HTERT RPE-1 (cell line): Measurements from ENCODE around the gene LTA4H.

Experiments used
- in situ Hi-C: fragments of 300-500 bp; cut with MboI; formaldehyde crosslinking; loops from 4 replicates; pipeline ENCODE4 v1.14.3; 2020; ENCODE audit warnings: low sequenced_read_pairs

Gene LTA4H

DNA sequence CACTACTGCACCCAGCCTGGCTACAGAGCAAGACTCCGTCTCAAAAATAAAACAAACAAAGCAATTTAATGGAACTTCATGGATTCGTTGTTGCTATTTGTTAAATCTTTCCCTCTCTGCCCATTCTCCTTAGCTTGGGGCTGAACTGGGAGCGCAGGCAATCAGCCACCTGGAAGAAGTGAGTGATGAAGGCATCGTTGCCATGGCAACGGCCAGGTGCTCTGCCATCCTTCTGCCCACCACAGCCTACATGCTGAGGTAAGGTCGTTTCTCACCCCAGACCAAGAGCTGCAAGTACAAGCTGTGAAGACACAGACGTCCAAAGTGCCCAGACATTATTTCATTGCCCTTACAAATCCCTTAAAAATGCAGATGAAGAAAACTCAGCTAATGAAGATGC, 73.2 kb downstream of the LTA4H start:
- in situ Hi-C loops: no loop called here

DNA sequence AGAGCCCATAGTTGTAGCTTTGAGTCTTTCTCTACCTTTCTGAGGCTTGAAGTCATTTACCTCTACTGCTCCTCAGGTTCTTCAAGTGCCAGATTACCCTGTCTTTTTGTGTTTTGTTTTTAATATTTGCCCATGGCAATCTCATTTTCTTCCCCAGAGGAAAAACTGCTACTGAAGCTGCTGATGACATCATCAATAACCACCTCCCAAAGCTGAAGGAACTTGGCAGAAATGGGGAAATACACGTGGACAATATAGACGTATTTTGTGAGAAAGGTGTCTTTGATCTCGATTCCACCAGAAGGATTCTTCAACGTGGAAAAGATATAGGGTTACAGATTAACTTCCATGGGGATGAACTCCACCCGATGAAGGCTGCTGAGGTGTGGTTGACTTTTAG, 75.1 kb downstream of the LTA4H start:
- in situ Hi-C loops: no loop called here

DNA sequence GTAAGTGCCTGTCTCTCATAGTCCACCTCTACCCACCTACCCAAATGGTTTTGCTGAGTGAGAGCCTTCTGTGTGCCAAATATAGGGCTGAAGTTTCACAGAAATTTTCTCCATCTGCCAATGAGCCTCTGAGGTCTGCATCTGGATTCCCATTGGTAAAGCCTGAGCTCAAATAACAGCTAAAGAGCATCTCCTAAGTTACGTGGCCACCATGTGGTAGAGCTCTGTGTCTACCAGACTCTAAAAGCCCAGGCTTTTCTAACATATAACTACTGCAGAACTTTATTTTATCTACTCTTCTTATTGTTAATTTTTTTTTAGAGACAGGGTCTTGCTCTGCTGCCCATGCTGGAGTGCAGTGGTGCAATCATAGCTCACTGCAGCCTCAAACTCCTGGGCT, 76.3 kb downstream of the LTA4H start:
- in situ Hi-C loops: no loop called here

DNA sequence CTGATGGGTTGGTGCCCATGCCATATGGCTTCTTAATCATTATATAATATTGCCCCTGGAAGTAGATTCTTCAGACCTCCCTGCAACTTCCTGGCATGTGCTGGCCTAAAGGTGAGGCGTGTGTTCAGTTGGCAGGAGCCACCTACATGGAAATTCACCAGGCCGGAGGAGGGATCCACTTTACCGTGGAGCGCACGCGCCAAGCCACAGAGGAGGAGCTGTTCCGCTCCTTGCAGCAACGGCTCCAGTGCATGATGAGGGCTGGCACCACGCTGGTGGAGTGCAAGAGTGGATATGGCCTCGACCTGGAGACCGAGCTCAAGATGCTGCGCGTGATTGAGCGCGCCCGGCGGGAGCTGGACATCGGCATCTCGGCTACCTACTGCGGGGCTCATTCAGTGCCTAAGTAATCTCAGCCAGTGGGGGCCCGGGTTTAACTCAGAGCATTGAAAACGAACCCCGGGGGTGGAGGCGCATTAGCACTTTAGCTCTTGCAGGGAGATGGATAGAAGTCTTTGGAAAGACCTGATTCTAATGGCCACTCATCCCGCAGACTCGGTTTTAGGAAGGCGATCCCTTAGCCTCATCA, 78.7 kb downstream of the LTA4H start:
- in situ Hi-C loops: no loop called here

DNA sequence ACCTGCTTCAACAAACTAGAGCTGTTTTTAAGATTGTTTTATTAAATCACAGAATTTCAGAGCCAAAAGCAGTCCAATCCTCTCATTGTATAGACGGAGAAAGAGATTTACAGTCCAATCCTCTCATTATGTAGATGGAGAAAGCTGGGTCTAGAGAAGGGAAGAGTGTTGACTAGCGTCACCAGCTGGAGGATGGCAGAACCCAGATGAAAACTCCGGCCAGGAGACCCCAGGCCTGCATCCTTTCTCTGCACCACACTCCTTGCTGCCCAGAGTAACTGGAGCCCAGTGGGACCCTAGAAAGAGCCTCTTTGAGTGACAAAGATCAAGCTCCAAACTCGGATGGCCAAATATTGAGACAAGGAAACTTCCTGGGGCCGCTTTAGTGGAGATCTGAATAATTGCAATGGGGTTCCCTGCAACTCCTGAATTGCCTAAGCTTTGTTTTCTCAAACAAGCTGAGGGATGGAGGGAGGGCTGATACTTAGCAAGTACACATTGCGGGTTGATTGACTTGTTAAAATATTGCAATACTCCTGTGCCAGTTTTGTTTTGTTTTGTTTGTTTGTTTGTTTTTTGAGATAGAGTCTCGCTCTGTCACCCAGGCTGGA, 79.7 kb downstream of the LTA4H start:
- in situ Hi-C loops: no loop called here

DNA sequence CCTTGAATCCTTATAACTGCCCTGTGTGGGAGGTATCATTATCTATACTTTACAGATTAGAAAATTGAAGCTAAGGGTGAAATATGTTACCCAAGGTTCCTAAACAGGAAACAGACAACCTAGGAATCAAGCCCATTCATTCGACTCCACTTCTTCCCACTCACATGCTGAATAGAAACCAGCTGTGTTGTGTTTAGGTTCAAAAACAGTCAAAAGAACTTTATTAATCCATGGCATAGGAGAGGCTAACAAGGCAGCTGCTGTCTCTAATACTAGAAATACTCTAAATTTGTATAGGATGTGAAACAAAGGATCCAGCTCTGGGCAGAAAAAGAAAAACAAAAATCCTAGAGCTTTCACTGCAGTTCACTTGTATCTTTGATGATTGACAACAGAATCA, 82.4 kb downstream of the LTA4H start:
- in situ Hi-C loops: no loop called here

DNA sequence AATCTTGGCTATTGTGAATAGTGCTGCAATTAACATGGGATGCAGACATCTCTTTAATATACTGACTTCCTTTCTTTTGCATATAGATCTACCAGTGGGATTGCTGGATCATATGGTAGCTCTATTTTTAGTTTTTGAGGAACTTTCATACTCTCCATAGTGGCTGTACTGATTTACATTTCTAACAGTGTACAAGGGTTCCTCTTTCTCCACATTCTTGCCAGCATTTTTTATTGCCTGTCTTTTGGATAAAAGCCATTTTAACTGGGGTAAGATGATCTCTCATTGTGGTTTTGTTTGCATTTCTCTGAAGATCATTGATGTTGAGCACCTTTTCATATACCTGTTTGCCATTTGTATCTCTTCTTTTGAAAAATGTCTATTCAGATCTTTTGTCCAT, 83.9 kb downstream of the LTA4H start:
- in situ Hi-C loops: no loop called here
